Measurements from ENCODE around the gene CCL3.

GRCh38 chr17:36095992-36096391 is 6.0 kb upstream of the CCL3 start:
- TF ChIP-seq EZH2 (IDR thresholded peaks at IDR 0.05; ENCODE audit: insufficient read depth, low read length) (no peak), CTCF (IDR thresholded peaks at IDR 0.05; ENCODE audit: insufficient read depth, low read depth, low read length) (no peak)

Measured in astrocyte (in vitro differentiated cells and primary cell).